Gastroesophageal sphincter (tissue), 3 donors: ENCODE measurements around the gene RERE.
A peak's percentile ranks its signal among the peaks of the same experiment; 100 is the strongest.

Experiments
- EP300 ChIP-seq: sonication (generic); formaldehyde crosslinking; IDR thresholded peaks from one replicate; pipeline ENCODE4 v1.6.1; 2017; ENCODE audit warnings: antibody characterized with exemption, mild to moderate bottlenecking
- POLR2A ChIP-seq, 2 donors: fragments of 450-650 bp; IDR thresholded peaks; one replicate each; pipeline ENCODE4 v1.6.1; 2017; ENCODE audit warnings: antibody characterized with exemption in 2 of 2, mild to moderate bottlenecking in 2 of 2, moderate library complexity in 1 of 2
- POLR2AphosphoS5 ChIP-seq: sonication (generic); formaldehyde crosslinking; IDR thresholded peaks from one replicate; pipeline ENCODE4 v1.6.1; 2017; ENCODE audit warnings: antibody characterized with exemption
- TF ChIP-seq, protein P1 (sequence below), 4 experiments: fragments of 200-600 bp in 2 of 4; fragments of 450-650 bp in 2 of 4; sonication (generic) in 1 of 4; IDR thresholded peaks; one replicate each; pipeline ENCODE4 v1.5.1; 2017 to 2019; ENCODE audit warnings: antibody characterized with exemption in 4 of 4, mild to moderate bottlenecking in 2 of 4, moderate library complexity in 2 of 4

DNA sequence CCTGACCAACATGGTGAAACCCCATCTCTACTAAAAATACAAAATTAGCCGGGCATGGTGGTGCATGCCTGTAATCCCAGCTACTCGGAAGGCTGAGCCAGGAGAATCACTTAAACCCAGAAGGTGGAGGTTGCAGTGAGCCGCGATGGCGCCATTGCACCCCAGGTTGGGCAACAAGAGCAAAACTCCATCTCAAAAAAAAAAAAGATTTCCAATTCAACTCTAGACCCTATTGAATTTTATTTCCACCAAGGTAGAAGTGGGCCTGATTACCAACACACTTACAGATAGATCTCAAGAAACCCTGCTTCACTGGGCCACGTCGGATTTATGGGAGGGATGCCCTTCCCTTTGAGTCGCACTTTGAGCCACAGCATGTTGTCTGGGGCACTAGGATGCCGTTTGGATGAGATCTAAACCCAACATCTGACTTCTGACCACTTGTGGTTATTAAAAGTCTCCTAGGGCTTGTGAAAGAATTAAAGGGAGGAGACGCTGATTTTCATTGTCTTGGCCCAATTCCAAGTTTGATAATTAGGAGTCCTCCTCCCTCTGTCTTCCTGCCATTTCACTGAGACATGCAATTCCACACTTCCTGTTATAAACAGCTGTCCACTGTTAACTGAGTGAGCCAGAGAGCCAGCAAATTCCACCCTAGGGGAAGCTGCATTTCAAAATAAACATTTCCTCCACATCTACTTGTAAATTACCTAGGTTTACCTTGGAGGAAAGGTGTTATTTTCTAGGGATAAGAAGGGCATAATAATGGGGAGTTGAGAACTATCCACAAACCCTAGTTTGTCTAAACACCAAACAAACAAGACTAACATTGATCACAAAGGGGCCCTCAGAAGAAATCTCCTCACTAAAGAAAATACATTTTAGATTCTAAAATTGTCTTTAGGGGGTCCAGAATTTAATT, 5.2 kb upstream of the RERE start:
- TF ChIP-seq, protein P1, sequence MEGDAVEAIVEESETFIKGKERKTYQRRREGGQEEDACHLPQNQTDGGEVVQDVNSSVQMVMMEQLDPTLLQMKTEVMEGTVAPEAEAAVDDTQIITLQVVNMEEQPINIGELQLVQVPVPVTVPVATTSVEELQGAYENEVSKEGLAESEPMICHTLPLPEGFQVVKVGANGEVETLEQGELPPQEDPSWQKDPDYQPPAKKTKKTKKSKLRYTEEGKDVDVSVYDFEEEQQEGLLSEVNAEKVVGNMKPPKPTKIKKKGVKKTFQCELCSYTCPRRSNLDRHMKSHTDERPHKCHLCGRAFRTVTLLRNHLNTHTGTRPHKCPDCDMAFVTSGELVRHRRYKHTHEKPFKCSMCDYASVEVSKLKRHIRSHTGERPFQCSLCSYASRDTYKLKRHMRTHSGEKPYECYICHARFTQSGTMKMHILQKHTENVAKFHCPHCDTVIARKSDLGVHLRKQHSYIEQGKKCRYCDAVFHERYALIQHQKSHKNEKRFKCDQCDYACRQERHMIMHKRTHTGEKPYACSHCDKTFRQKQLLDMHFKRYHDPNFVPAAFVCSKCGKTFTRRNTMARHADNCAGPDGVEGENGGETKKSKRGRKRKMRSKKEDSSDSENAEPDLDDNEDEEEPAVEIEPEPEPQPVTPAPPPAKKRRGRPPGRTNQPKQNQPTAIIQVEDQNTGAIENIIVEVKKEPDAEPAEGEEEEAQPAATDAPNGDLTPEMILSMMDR (IDR thresholded peaks at IDR 0.05): no peak
- TF ChIP-seq EP300 (no peak), POLR2A (IDR thresholded peaks at IDR 0.05) (no peak), POLR2AphosphoS5 (peak; percentile 26)
